Measurements from ENCODE around the gene BLOC1S5. TPM values are rescaled to one million over a fixed set of nuclear protein-coding genes. Genes with fewer than 3 reads are reported as not detected.

Gene BLOC1S5
- total and polyA plus RNA-seq, 2 donors (not counting 3 experiments of a cell fraction or from before 2014, with no cell fraction given): 3.9 to 19.1 TPM

GRCh38 chr6:8025191-8025590, 39.0 kb downstream of the BLOC1S5 start:
- ChIA-PET CTCF (interaction anchor here (1.2 to 2.0 kb wide), 5 partner anchors 10 to 302 kb away, joined by 3 to 6 read pairs (median 5); no protein-coding TSS in a partner anchor), POLR2A (no interaction called here)
- intact Hi-C loops (cut with micrococcal nuclease): no loop called here

More at GRCh38 chr6:8025191-8025590, 39.0 kb downstream of the BLOC1S5 start:
- Histone ChIP-seq H3K4me2 (ENCODE audit: insufficient read depth, low read length) (no peak overlapping the region), H3K36me3 (ENCODE audit: control insufficient read depth in 2 of 2, extremely low read depth in 1 of 2, insufficient read depth in 2 of 2, low read length in 2 of 2) (no peaks in the 10 kb centered on the region), H3K27ac (ENCODE audit: insufficient read depth, low read depth, low read length) (no peak overlapping the region), H4K20me1 (replicated peaks; ENCODE audit: control insufficient read depth, extremely low read depth, insufficient read depth, low read length) (no peaks in the 10 kb centered on the region), H2AFZ (ENCODE audit: low read depth, low read length) (no peak overlapping the region), H3K4me1 (ENCODE audit: control insufficient read depth, extremely low read depth, insufficient read depth, low read length) (peaks cover 19% of the 10 kb centered on the region), H3K9ac (replicated peaks; ENCODE audit: extremely low read depth, insufficient read depth, low read length) (no peak overlapping the region), H3K27me3 (ENCODE audit: control insufficient read depth in 2 of 2, insufficient read depth in 2 of 2, low read length in 2 of 2) (no peaks in the 10 kb centered on the region), H3K9me1 (replicated peaks; ENCODE audit: control insufficient read depth, extremely low read depth, insufficient read depth, low read length) (no peaks in the 10 kb centered on the region), H3K9me3 (replicated peaks; ENCODE audit: control insufficient read depth, insufficient read depth, low read length) (no peaks in the 10 kb centered on the region), H3K79me2 (ENCODE audit: control insufficient read depth, insufficient read depth, low read length) (peaks cover 18% of the 10 kb centered on the region), H3K4me3 (replicated peaks in 1 of 3; ENCODE audit: insufficient read depth in 1 of 3, low read depth in 1 of 3, low read length in 3 of 3) (no peak overlapping the region)
- no peak for FAIRE-seq
- no TSS peak for BruUV-seq (replicated peaks)
- no peak for TF ChIP-seq EZH2 (IDR thresholded peaks at IDR 0.05; ENCODE audit: borderline replicate concordance, low read depth, low read length, severe bottlenecking)
- TF ChIP-seq POLR2AphosphoS5 (IDR thresholded peaks at IDR 0.05; ENCODE audit: insufficient read depth, low read depth, low read length): no peak
- TF ChIP-seq JUN (IDR thresholded peaks at IDR 0.05; ENCODE audit: borderline replicate concordance, insufficient read depth, insufficient read length, low read depth): no peak
- no peak for TF ChIP-seq MAX (IDR thresholded peaks at IDR 0.05; ENCODE audit: insufficient read depth, insufficient read length)
- no peak for TF ChIP-seq FOS (IDR thresholded peaks at IDR 0.05; ENCODE audit: borderline replicate concordance, insufficient read depth, low read length)
- no peak for TF ChIP-seq GATA2 (IDR thresholded peaks at IDR 0.05; ENCODE audit: insufficient read depth, insufficient read length, low read depth, low read length)
- TF ChIP-seq MYC (IDR thresholded peaks at IDR 0.05; ENCODE audit: low read depth, low read length): no peak
- no peak for TF ChIP-seq CTCF (IDR thresholded peaks at IDR 0.05; ENCODE audit: extremely low read depth in 1 of 2, insufficient read depth in 1 of 2, low read depth in 1 of 2, low read length in 2 of 2)
- TF ChIP-seq POLR2A (IDR thresholded peaks at IDR 0.05; ENCODE audit: low read depth, low read length): no peak
- dilution Hi-C loops (cut with MboI; ENCODE audit: extremely low pct_ligation_motif_present, low sequenced_read_pairs): no loop called here
- no peak for DNase-seq (ENCODE audit: low read depth, low spot score)

Data from endothelial cell of umbilical vein (primary cell).